CD4-positive, alpha-beta T cell (primary cell): ENCODE results near the gene TMEM74B. TPM values are rescaled to one million over a fixed set of nuclear protein-coding genes. Genes with fewer than 3 reads are reported as not detected.

Source experiments
- ATAC-seq: fragments of 200-7000 bp; cut with Tn5 transposase; one replicate; pipeline ENCODE4 v1.10.0; 2022; ENCODE audit warnings: mild to moderate bottlenecking; ENCODE audit not compliant: poor library complexity
- CTCF ChIA-PET: fragments of 350-600 bp; sonication (Branson Sonifier 250); formaldehyde crosslinking; loops from one replicate; lab custom pipeline; 2021; ENCODE audit warnings: antibody characterized with exemption, inconsistent platforms; lab: Charles Lee
- POLR2A ChIA-PET: fragments of 350-600 bp; sonication (Branson Sonifier 250); formaldehyde crosslinking; loops from one replicate; lab custom pipeline; 2021; ENCODE audit warnings: antibody characterized with exemption, inconsistent platforms; lab: Charles Lee
- DNase-seq, 14 experiments: peaks; one replicate each; pipeline ENCODE4 v3.0.0-alpha.2; 2013 to 2020; ENCODE audit warnings: mixed read lengths in 2 of 14
- H3K27ac ChIP-seq, 2 donors: one replicate each; pipeline versions ENCODE4 v1.5.1 to v1.7.0; 2013; ENCODE audit warnings: low read length in 2 of 2, low read depth in 1 of 2, mild to moderate bottlenecking in 1 of 2
- H3K27me3 ChIP-seq, 2 experiments: 1 replicate in 1 of 2; 2 replicates in 1 of 2; pipeline versions ENCODE4 v1.6.1 to v1.7.0; 2013; ENCODE audit warnings: low read length in 2 of 2, control low read depth in 1 of 2, mild to moderate bottlenecking in 1 of 2, moderate library complexity in 1 of 2; ENCODE audit not compliant: insufficient read depth in 2 of 2, control insufficient read depth in 1 of 2
- H3K36me3 ChIP-seq: one replicate; pipeline ENCODE4 v1.6.1; 2013; ENCODE audit warnings: low read length, control low read depth; ENCODE audit not compliant: insufficient read depth
- H3K4me1 ChIP-seq: one replicate; pipeline ENCODE4 v1.6.1; 2013; ENCODE audit warnings: low read length, control low read depth; ENCODE audit not compliant: insufficient read depth
- H3K4me3 ChIP-seq: one replicate; pipeline ENCODE4 v1.5.1; 2013; ENCODE audit warnings: mild to moderate bottlenecking, low read length, moderate library complexity
- H3K9me3 ChIP-seq, 2 experiments: 1 replicate in 1 of 2; 2 replicates in 1 of 2; pipeline versions ENCODE4 v1.6.1 to v1.7.0; 2013; ENCODE audit warnings: low read length in 2 of 2, mild to moderate bottlenecking in 2 of 2, control low read depth in 1 of 2, moderate library complexity in 1 of 2; ENCODE audit not compliant: control insufficient read depth in 1 of 2, insufficient read depth in 1 of 2
- H3K27ac Mint-ChIP-seq: one replicate; pipeline ENCODE4 v1.8.0; 2020; ENCODE audit warnings: mixed read lengths
- H3K27me3 Mint-ChIP-seq: one replicate; pipeline ENCODE4 v1.8.0; 2021; ENCODE audit warnings: mixed read lengths
- H3K36me3 Mint-ChIP-seq: one replicate; pipeline ENCODE4 v1.8.0; 2021; ENCODE audit warnings: low read depth, mixed read lengths
- H3K4me1 Mint-ChIP-seq: one replicate; pipeline ENCODE4 v1.8.0; 2021; ENCODE audit warnings: low read depth, mixed read lengths
- H3K4me3 Mint-ChIP-seq: one replicate; pipeline ENCODE4 v1.8.0; 2020; ENCODE audit warnings: mild to moderate bottlenecking, mixed read lengths
- H3K9me3 Mint-ChIP-seq: one replicate; pipeline ENCODE4 v1.8.0; 2020; ENCODE audit warnings: mixed read lengths
- intact Hi-C, 2 experiments: fragments of 100-400 bp; cut with DNase I in 1 of 2; cut with micrococcal nuclease in 1 of 2; formaldehyde crosslinking; loops; one replicate each; pipeline versions ENCODE4 v1.15.1 to v1.9.0; 2023 to 2025; cut with DNase I, micrococcal nuclease
- total RNA-seq, 174 experiments: library from RNA in 2 of 174; stranded (reverse) in 2 of 174; gene quantifications; one replicate each; pipeline ENCODE4 v1.2.3 and lab custom pipeline; 2021 to 2026
- TF ChIP-seq, protein P1 (sequence below): fragments of 200-600 bp; IDR thresholded peaks from one replicate; pipeline ENCODE4 v1.8.0; 2022; ENCODE audit warnings: antibody characterized with exemption, mild to moderate bottlenecking

Gene TMEM74B
- total RNA-seq, 2 experiments from 2014 or later = 0.17 TPM; not detected in 1

DNA sequence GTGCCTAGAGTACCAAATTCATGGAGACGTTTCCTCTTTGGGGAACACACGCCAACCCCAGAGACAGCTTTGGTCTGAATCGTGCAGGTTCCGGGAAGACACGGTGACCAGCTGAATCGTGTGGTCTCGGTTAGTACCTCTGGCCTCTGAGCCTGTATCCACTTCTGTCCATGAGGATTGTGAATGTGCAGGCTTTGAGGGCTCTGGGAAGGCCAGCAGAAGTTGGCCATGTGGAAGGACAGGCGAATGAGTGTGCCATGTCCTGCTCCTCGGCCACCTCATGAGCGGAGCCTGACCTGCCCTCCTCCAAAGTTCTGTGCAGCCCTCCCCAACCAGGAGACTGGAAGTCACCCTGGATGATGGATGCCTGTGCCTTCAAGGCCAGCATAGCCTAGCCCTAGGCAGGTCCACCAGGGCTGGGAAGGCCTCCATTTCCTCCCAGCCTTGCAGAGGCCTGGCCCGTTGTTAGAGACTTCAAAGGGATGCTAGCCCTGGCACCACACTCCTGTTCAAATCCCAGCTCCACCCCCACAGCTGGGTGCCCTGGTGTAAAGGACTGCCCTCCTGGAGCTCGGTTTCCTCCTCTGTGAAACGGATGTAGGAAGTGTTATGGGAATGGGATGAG lies 1.7 kb upstream of the TMEM74B start:
- Mint-ChIP-seq H3K27ac (no peak overlapping the region), H3K4me1 (peaks cover 12% of the 10 kb centered on the region), H3K9me3 (no peaks in the 10 kb centered on the region), H3K36me3 (no peaks in the 10 kb centered on the region), H3K4me3 (peak overlapping the region; percentile 68), H3K27me3 (peaks cover 38% of the 10 kb centered on the region)
- CTCF ChIA-PET = interaction anchor here (1.0 kb wide), 1 partner anchor 27 kb away, joined by 3 read pairs; no protein-coding TSS in a partner anchor
- DNase-seq = no peak
- ATAC-seq = no peak
- Histone ChIP-seq H3K27ac (no peak overlapping the region), H3K4me1 (peaks cover 8% of the 10 kb centered on the region), H3K4me3 (no peak overlapping the region), H3K9me3 (no peaks in the 10 kb centered on the region), H3K36me3 (no peaks in the 10 kb centered on the region), H3K27me3 (peaks cover 13 to 20% of the 10 kb centered on the region in 2 experiments)
- TF ChIP-seq, protein P1, sequence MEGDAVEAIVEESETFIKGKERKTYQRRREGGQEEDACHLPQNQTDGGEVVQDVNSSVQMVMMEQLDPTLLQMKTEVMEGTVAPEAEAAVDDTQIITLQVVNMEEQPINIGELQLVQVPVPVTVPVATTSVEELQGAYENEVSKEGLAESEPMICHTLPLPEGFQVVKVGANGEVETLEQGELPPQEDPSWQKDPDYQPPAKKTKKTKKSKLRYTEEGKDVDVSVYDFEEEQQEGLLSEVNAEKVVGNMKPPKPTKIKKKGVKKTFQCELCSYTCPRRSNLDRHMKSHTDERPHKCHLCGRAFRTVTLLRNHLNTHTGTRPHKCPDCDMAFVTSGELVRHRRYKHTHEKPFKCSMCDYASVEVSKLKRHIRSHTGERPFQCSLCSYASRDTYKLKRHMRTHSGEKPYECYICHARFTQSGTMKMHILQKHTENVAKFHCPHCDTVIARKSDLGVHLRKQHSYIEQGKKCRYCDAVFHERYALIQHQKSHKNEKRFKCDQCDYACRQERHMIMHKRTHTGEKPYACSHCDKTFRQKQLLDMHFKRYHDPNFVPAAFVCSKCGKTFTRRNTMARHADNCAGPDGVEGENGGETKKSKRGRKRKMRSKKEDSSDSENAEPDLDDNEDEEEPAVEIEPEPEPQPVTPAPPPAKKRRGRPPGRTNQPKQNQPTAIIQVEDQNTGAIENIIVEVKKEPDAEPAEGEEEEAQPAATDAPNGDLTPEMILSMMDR = no peak
- POLR2A ChIA-PET = no interaction called here
- intact Hi-C loops = no loop called here

DNA sequence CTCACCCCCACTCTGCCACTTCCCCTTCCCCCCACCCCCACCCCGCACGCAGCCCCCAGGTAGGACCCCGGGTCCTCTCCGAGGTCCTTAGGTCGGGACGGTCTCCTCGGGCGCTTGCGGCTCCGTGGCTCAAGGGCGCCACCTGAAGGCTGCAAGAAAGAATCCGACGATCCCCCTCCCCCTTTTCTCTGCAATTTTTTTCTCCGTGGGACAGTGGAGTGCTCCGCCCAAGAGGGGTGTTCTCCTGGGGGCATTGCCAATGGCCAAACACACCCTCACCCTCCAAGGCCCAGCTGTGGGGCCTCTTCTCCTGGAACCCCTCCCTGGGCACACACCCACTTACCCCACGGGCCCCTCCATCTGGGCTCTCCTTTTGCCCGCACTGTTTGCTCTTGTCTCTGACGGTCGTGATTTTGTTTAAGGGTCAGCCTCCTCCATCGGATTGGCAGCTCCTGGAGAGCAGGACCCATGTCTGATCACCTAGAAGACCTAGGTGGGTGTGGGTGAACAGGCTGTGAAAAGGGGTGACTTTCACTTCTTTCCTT lies 1.1 kb upstream of the TMEM74B start:
- Mint-ChIP-seq H3K4me1 (peaks cover 12% of the 10 kb centered on the region), H3K27ac (no peak overlapping the region), H3K9me3 (no peaks in the 10 kb centered on the region), H3K27me3 (peaks cover 38% of the 10 kb centered on the region), H3K4me3 (peak overlapping the region; percentile 68), H3K36me3 (no peaks in the 10 kb centered on the region)
- CTCF ChIA-PET = no interaction called here
- TF ChIP-seq, protein P1 = no peak
- ATAC-seq = peak; percentile 73
- Histone ChIP-seq H3K27ac (no peak overlapping the region), H3K4me3 (peak overlapping the region; percentile 14), H3K4me1 (peaks cover 8% of the 10 kb centered on the region), H3K9me3 (no peaks in the 10 kb centered on the region), H3K27me3 (peaks cover 13 to 20% of the 10 kb centered on the region in 2 experiments), H3K36me3 (no peaks in the 10 kb centered on the region)
- POLR2A ChIA-PET = no interaction called here
- intact Hi-C loops = no loop called here
- peak in 13 of 14 experiments; percentile 12 to 67 (median 36) for DNase-seq

DNA sequence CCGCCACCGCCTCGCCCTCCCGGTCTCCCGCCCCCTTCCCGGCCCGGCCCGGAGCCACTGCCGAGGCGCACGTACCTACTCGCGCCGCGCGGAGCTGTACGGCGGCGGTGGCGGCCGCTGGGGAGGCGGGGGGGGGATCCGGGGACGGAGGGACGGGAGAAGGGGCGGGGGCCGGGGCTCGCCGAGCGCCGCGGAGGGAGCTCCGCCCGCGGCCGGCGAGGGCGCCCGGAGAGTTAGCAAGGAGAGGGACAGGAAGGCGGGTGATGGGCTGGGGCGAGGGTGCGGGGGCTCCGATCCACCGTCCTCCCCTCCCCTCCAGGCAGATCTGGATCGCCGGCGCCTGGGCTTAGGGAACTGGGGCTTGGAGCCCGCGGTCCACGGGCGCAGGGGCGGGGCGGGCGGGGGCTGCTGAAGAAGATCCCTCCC lies 548 bp upstream of the TMEM74B start:
- POLR2A ChIA-PET = no interaction called here
- Histone ChIP-seq H3K4me1 (peaks cover 8% of the 10 kb centered on the region), H3K4me3 (peak overlapping the region; percentile 14), H3K9me3 (no peaks in the 10 kb centered on the region), H3K27ac (no peak overlapping the region), H3K27me3 (peaks cover 13 to 20% of the 10 kb centered on the region in 2 experiments), H3K36me3 (no peaks in the 10 kb centered on the region)
- peaks cover 38% of the 10 kb centered on the region for H3K27me3 Mint-ChIP-seq
- DNase-seq (peak in 2 of 14 experiments; percentile 13 to 19), ATAC-seq (peak; percentile 21)
- TF ChIP-seq, protein P1 = no peak
- intact Hi-C loops = no loop called here
- CTCF ChIA-PET = no interaction called here
- H3K27ac Mint-ChIP-seq = no peak overlapping the region
- no peaks in the 10 kb centered on the region for H3K9me3 Mint-ChIP-seq
- H3K36me3 Mint-ChIP-seq = no peaks in the 10 kb centered on the region
- H3K4me3 Mint-ChIP-seq = no peak overlapping the region
- H3K4me1 Mint-ChIP-seq = peaks cover 12% of the 10 kb centered on the region
